ENCODE results near the gene HDAC2.

DNA sequence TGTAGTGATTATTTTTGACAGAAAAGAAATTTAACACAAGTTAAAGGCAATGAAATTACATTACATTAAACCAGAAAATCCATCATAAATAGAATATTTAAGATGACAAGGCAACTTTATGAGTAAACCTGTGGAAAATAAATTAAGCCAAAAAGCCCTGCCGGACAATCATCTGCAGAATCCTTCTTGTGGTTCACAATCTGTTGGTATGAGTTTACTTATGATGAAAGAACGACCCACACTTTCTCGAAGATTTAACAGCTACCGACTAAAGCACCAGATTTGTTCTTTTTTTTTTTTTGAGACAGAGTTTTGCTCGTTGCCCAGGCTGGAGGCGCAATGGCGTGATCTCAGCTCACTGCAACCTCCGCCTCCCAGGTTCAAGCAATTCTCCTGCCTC lies 21.4 kb downstream of the HDAC2 start:
- TF ChIP-seq, protein P1, sequence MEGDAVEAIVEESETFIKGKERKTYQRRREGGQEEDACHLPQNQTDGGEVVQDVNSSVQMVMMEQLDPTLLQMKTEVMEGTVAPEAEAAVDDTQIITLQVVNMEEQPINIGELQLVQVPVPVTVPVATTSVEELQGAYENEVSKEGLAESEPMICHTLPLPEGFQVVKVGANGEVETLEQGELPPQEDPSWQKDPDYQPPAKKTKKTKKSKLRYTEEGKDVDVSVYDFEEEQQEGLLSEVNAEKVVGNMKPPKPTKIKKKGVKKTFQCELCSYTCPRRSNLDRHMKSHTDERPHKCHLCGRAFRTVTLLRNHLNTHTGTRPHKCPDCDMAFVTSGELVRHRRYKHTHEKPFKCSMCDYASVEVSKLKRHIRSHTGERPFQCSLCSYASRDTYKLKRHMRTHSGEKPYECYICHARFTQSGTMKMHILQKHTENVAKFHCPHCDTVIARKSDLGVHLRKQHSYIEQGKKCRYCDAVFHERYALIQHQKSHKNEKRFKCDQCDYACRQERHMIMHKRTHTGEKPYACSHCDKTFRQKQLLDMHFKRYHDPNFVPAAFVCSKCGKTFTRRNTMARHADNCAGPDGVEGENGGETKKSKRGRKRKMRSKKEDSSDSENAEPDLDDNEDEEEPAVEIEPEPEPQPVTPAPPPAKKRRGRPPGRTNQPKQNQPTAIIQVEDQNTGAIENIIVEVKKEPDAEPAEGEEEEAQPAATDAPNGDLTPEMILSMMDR (IDR thresholded peaks at IDR 0.05; ENCODE audit: low read depth, low read length): no peak
- no peak for TF ChIP-seq EZH2phosphoT487 (IDR thresholded peaks at IDR 0.05; ENCODE audit: low read depth)

Data from OCI-LY3 (cell line).